T-cell (primary cell): ENCODE data around the gene SCARB1. TPM values are rescaled to one million over a fixed set of nuclear protein-coding genes. Genes with fewer than 3 reads are reported as not detected.

Experiments
- ATAC-seq, 4 experiments: fragments of 200-7000 bp in 3 of 4; fragments of 150-1000 bp in 1 of 4; cut with Tn5 transposase; replicated peaks in 1 of 4; 1 replicate in 3 of 4; 2 replicates in 1 of 4; pipeline ENCODE4 v1.10.0; 2021; ENCODE audit warnings: moderate library complexity in 3 of 4, mild to moderate bottlenecking in 2 of 4, moderate number of reproducible peaks in 1 of 4
- CTCF ChIA-PET, 2 donors: fragments of 300-600 bp; sonication (Branson Sonifier 250); formaldehyde crosslinking; loops; one replicate each; lab custom pipeline; 2022; ENCODE audit warnings: antibody characterized with exemption in 2 of 2; lab: Charles Lee
- POLR2A ChIA-PET, 2 donors: fragments of 300-600 bp; sonication (Branson Sonifier 250); formaldehyde crosslinking; loops; one replicate each; lab custom pipeline; 2022; ENCODE audit warnings: antibody characterized with exemption in 2 of 2; lab: Charles Lee
- DNase-seq, 35 experiments: peaks; one replicate each; pipeline versions ENCODE4 v3.0.0 to v3.0.0-alpha.2; 2013 to 2023
- H3K27ac ChIP-seq: one replicate; pipeline ENCODE4 v1.5.1; 2013; ENCODE audit warnings: low read length
- H3K27me3 ChIP-seq, 2 experiments: replicated peaks in 1 of 2; 1 replicate in 1 of 2; 2 replicates in 1 of 2; pipeline versions ENCODE4 v1.6.1 to v1.7.0; 2013; ENCODE audit warnings: low read length in 1 of 2, mixed read lengths in 1 of 2; ENCODE audit not compliant: control insufficient read depth in 2 of 2, insufficient read depth in 2 of 2; ENCODE audit errors: extremely low read depth in 1 of 2
- H3K36me3 ChIP-seq, 2 donors: 1 replicate in 1 of 2; 2 replicates in 1 of 2; pipeline versions ENCODE4 v1.6.1 to v1.7.0; 2013; ENCODE audit warnings: low read length in 1 of 2; ENCODE audit not compliant: control insufficient read depth in 2 of 2, insufficient read depth in 1 of 2; ENCODE audit errors: extremely low read depth in 1 of 2
- H3K4me1 ChIP-seq, 2 experiments: 1 replicate in 1 of 2; 2 replicates in 1 of 2; pipeline versions ENCODE4 v1.6.1 to v1.7.0; 2013; ENCODE audit warnings: low read length in 2 of 2, mixed read lengths in 1 of 2; ENCODE audit not compliant: insufficient read depth in 2 of 2, control insufficient read depth in 1 of 2; ENCODE audit errors: extremely low read depth in 1 of 2
- H3K4me3 ChIP-seq, 2 donors: 1 replicate in 1 of 2; 2 replicates in 1 of 2; pipeline versions ENCODE4 v1.5.1 to v1.7.0; 2013; ENCODE audit warnings: mild to moderate bottlenecking in 2 of 2, low read length in 1 of 2, moderate library complexity in 1 of 2; ENCODE audit not compliant: control insufficient read depth in 1 of 2; ENCODE audit errors: extremely low read depth in 1 of 2
- H3K9me3 ChIP-seq: 2 replicates; pipeline ENCODE4 v1.7.0; 2013
- H3K27ac Mint-ChIP-seq, 2 donors: one replicate each; pipeline ENCODE4 v1.8.0; 2020 to 2021; ENCODE audit warnings: mild to moderate bottlenecking in 2 of 2, mixed read lengths in 2 of 2
- H3K27me3 Mint-ChIP-seq, 2 donors: one replicate each; pipeline ENCODE4 v1.8.0; 2021 to 2022; ENCODE audit warnings: mixed read lengths in 2 of 2
- H3K36me3 Mint-ChIP-seq: one replicate; pipeline ENCODE4 v1.8.0; 2021; ENCODE audit warnings: mixed read lengths
- H3K4me1 Mint-ChIP-seq, 3 donors: one replicate each; pipeline ENCODE4 v1.8.0; 2020 to 2022; ENCODE audit warnings: mixed read lengths in 3 of 3, mild to moderate bottlenecking in 1 of 3
- H3K4me3 Mint-ChIP-seq, 3 donors: one replicate each; pipeline ENCODE4 v1.8.0; 2020 to 2022; ENCODE audit warnings: mild to moderate bottlenecking in 3 of 3, mixed read lengths in 3 of 3, moderate library complexity in 3 of 3
- H3K9me3 Mint-ChIP-seq, 3 donors: one replicate each; pipeline ENCODE4 v1.8.0; 2020 to 2022; ENCODE audit warnings: mixed read lengths in 3 of 3
- WGBS: methylation state at CpG from one replicate; pipeline ENCODE4 v1.1.5; 2013; ENCODE audit warnings: missing lambda C conversion rate; ENCODE audit not compliant: insufficient coverage; 5-methylcytosine and 5-hydroxymethylcytosine counted together
- total RNA-seq, 35 experiments: library from RNA in 6 of 35; stranded (reverse) in 6 of 35; fragments of 120-200 nt in 1 of 35; gene quantifications; one replicate each; pipeline versions ENCODE4 v1.2.1 to v1.2.4 and lab custom pipeline; 2013 to 2026

The SCARB1 gene
- total RNA-seq, 5 donors from 2014 or later (not counting 1 experiment from before 2014, with no cell fraction given) = 3.1 to 5.6 (median 4.5) TPM

GRCh38 chr12:124819080-124819479 lies 44.6 kb downstream of the SCARB1 start:
- DNase-seq (no peak), ATAC-seq (no peak)
- Mint-ChIP-seq H3K9me3 (no peaks in the 10 kb centered on the region), H3K4me3 (no peak overlapping the region), H3K36me3 (peaks cover 2% of the 10 kb centered on the region), H3K4me1 (no peaks in the 10 kb centered on the region), H3K27me3 (no peaks in the 10 kb centered on the region), H3K27ac (no peak overlapping the region)
- no peaks in the 10 kb centered on the region for H3K9me3 ChIP-seq
- ChIA-PET CTCF (interaction anchor here in 1 of 2 donors (0.5 kb wide), 1 partner anchor 49 kb away, joined by 3 read pairs; no protein-coding TSS in a partner anchor), POLR2A (no interaction called here)
- no peak overlapping the region for H3K4me3 ChIP-seq
- H3K4me1 ChIP-seq = no peaks in the 10 kb centered on the region
- no peak overlapping the region for H3K27ac ChIP-seq
- 68% methylated on average over 4 of the region's 5 CpGs for WGBS
- peaks cover 0 to 4% of the 10 kb centered on the region in 2 experiments for H3K27me3 ChIP-seq
- H3K36me3 ChIP-seq = no peaks in the 10 kb centered on the region

- WGBS = 95% methylated on average over 9 of the region's 31 CpGs
- H3K9me3 ChIP-seq = no peaks in the 10 kb centered on the region
- H3K9me3 Mint-ChIP-seq = no peaks in the 10 kb centered on the region
- ATAC-seq (no peak), DNase-seq (no peak)
- H3K36me3 Mint-ChIP-seq = peaks cover 10% of the 10 kb centered on the region
- ChIA-PET CTCF (no interaction called here), POLR2A (no interaction called here)
- H3K27ac Mint-ChIP-seq = no peak overlapping the region
- H3K27me3 Mint-ChIP-seq = no peaks in the 10 kb centered on the region
- H3K36me3 ChIP-seq = peaks cover 0 to 2% of the 10 kb centered on the region in 2 donors
- H3K27ac ChIP-seq = no peak overlapping the region
- no peak overlapping the region for H3K4me3 Mint-ChIP-seq
- H3K4me1 ChIP-seq = no peaks in the 10 kb centered on the region
- no peak overlapping the region for H3K4me3 ChIP-seq
- peaks cover 0 to 4% of the 10 kb centered on the region in 2 experiments for H3K27me3 ChIP-seq
- no peaks in the 10 kb centered on the region for H3K4me1 Mint-ChIP-seq
Measured at GRCh38 chr12:124817076-124818000, 46.3 kb downstream of the SCARB1 start.

- H3K4me1 Mint-ChIP-seq = no peaks in the 10 kb centered on the region
- POLR2A ChIA-PET = no interaction called here
- peaks cover 10% of the 10 kb centered on the region for H3K36me3 Mint-ChIP-seq
- Histone ChIP-seq H3K4me3 (no peak overlapping the region), H3K27ac (no peak overlapping the region), H3K4me1 (no peaks in the 10 kb centered on the region), H3K27me3 (peaks cover 0 to 4% of the 10 kb centered on the region in 2 experiments), H3K36me3 (peaks cover 0 to 3% of the 10 kb centered on the region in 2 donors), H3K9me3 (no peaks in the 10 kb centered on the region)
- CTCF ChIA-PET = interaction anchor here in 1 of 2 donors (0.6 kb wide), 1 partner anchor 47 kb away, joined by 4 read pairs; no protein-coding TSS in a partner anchor
- no peak for ATAC-seq
- H3K27me3 Mint-ChIP-seq = no peaks in the 10 kb centered on the region
- WGBS = 96% methylated on average over 14 of the region's 15 CpGs
- no peak overlapping the region for H3K27ac Mint-ChIP-seq
- H3K9me3 Mint-ChIP-seq = no peaks in the 10 kb centered on the region
- no peak for DNase-seq
- no peak overlapping the region for H3K4me3 Mint-ChIP-seq
Measured at GRCh38 chr12:124816295-124816854, 47.3 kb downstream of the SCARB1 start.

- Histone ChIP-seq H3K4me3 (no peak overlapping the region), H3K9me3 (no peaks in the 10 kb centered on the region), H3K36me3 (peaks cover 0 to 3% of the 10 kb centered on the region in 2 donors), H3K4me1 (no peaks in the 10 kb centered on the region), H3K27ac (no peak overlapping the region), H3K27me3 (peaks cover 0 to 4% of the 10 kb centered on the region in 2 experiments)
- POLR2A ChIA-PET = no interaction called here
- CTCF ChIA-PET = no interaction called here
- Mint-ChIP-seq H3K27ac (no peak overlapping the region), H3K36me3 (peaks cover 10% of the 10 kb centered on the region), H3K4me3 (no peak overlapping the region), H3K4me1 (no peaks in the 10 kb centered on the region), H3K27me3 (no peaks in the 10 kb centered on the region), H3K9me3 (no peaks in the 10 kb centered on the region)
- DNase-seq (no peak), ATAC-seq (no peak)
- WGBS = 94% methylated on average over 34 of the region's 38 CpGs
Measured at GRCh38 chr12:124814741-124815613, 48.7 kb downstream of the SCARB1 start.

- H3K36me3 ChIP-seq = peaks cover 0 to 3% of the 10 kb centered on the region in 2 donors
- Mint-ChIP-seq H3K9me3 (no peaks in the 10 kb centered on the region), H3K36me3 (peaks cover 10% of the 10 kb centered on the region), H3K4me3 (no peak overlapping the region), H3K4me1 (no peaks in the 10 kb centered on the region), H3K27ac (no peak overlapping the region), H3K27me3 (no peaks in the 10 kb centered on the region)
- H3K4me3 ChIP-seq = no peak overlapping the region
- H3K9me3 ChIP-seq = no peaks in the 10 kb centered on the region
- H3K27ac ChIP-seq = no peak overlapping the region
- ChIA-PET CTCF (no interaction called here), POLR2A (no interaction called here)
- H3K27me3 ChIP-seq = no peaks in the 10 kb centered on the region
- DNase-seq (no peak), ATAC-seq (no peak)
- 100% methylated on average over 1 of the region's 3 CpGs for WGBS
- H3K4me1 ChIP-seq = no peaks in the 10 kb centered on the region
Measured at GRCh38 chr12:124813782-124814181, 49.9 kb downstream of the SCARB1 start.

- WGBS = no CpG with 5 or more reads among the region's 2 CpGs
- CTCF ChIA-PET = no interaction called here
- H3K4me1 ChIP-seq = no peaks in the 10 kb centered on the region
- no peaks in the 10 kb centered on the region for H3K4me1 Mint-ChIP-seq
- POLR2A ChIA-PET = no interaction called here
- peaks cover 10% of the 10 kb centered on the region for H3K36me3 Mint-ChIP-seq
- H3K27me3 Mint-ChIP-seq = no peaks in the 10 kb centered on the region
- H3K9me3 ChIP-seq = no peaks in the 10 kb centered on the region
- no peak overlapping the region for H3K27ac ChIP-seq
- H3K4me3 Mint-ChIP-seq = no peak overlapping the region
- H3K27ac Mint-ChIP-seq = no peak overlapping the region
- H3K4me3 ChIP-seq = no peak overlapping the region
- no peak for DNase-seq
- H3K9me3 Mint-ChIP-seq = no peaks in the 10 kb centered on the region
- peaks cover 0 to 3% of the 10 kb centered on the region in 2 donors for H3K36me3 ChIP-seq
- no peak for ATAC-seq
- H3K27me3 ChIP-seq = no peaks in the 10 kb centered on the region
Measured at GRCh38 chr12:124812979-124813378, 50.7 kb downstream of the SCARB1 start.
